HepG2 (cell line): ENCODE results near the gene PTCRA. TPM values are rescaled to one million over a fixed set of nuclear protein-coding genes. Genes with fewer than 3 reads are reported as not detected.
A peak's percentile ranks its signal among the peaks of the same experiment; 100 is the strongest.

ENCODE experiments used
- AKAP8 ChIP-seq: sonication (generic); formaldehyde crosslinking; IDR thresholded peaks from 2 replicates; pipeline ENCODE4 v1.5.1; 2020; ENCODE audit warnings: mild to moderate bottlenecking, missing genetic modification reagents
- ARNT2 ChIP-seq: sonication (generic); formaldehyde crosslinking; IDR thresholded peaks from 2 replicates; pipeline ENCODE4 v1.8.0; 2022; ENCODE audit warnings: mild to moderate bottlenecking, low read depth, missing genetic modification reagents, moderate library complexity
- CBX2 ChIP-seq, 2 experiments: fragments of 200-600 bp in 1 of 2; sonication (generic); formaldehyde crosslinking in 1 of 2; IDR thresholded peaks; 2 replicates each; pipeline versions ENCODE4 v1.7.0 to v1.8.1; 2018 to 2022; ENCODE audit warnings: low read depth in 2 of 2, low read length in 1 of 2, mild to moderate bottlenecking in 1 of 2, missing genetic modification reagents in 1 of 2
- CBX5 ChIP-seq: sonication (generic); formaldehyde crosslinking; IDR thresholded peaks from 2 replicates; pipeline ENCODE4 v1.4.0; 2020; ENCODE audit warnings: missing genetic modification reagents, borderline replicate concordance
- DNMT1 ChIP-seq: sonication (generic); formaldehyde crosslinking; IDR thresholded peaks from 2 replicates; pipeline ENCODE4 v1.5.1; 2020; ENCODE audit warnings: mild to moderate bottlenecking, missing genetic modification reagents
- E2F1 ChIP-seq: sonication (generic); formaldehyde crosslinking; IDR thresholded peaks from 2 replicates; pipeline ENCODE4 v1.5.0; 2020; ENCODE audit warnings: missing genetic modification reagents
- GATAD2A ChIP-seq: IDR thresholded peaks from 2 replicates; pipeline ENCODE4 v1.6.1; 2016
- HES4 ChIP-seq: sonication (generic); formaldehyde crosslinking; IDR thresholded peaks from 2 replicates; pipeline ENCODE4 v1.9.0; 2021; ENCODE audit warnings: mild to moderate bottlenecking, missing genetic modification reagents, borderline replicate concordance
- IKZF1 ChIP-seq: fragments of 450-650 bp; IDR thresholded peaks from 2 replicates; pipeline ENCODE4 v1.7.1; 2016
- JUNB ChIP-seq: sonication (generic); formaldehyde crosslinking; IDR thresholded peaks from 2 replicates; pipeline ENCODE4 v1.8.0; 2022; ENCODE audit warnings: missing genetic modification reagents, mild to moderate bottlenecking, borderline replicate concordance
- KDM5A ChIP-seq: fragments of 200-600 bp; sonication (generic); IDR thresholded peaks from 2 replicates; pipeline ENCODE4 v1.7.0; 2018; ENCODE audit warnings: antibody characterized with exemption, mild to moderate bottlenecking, low read length, borderline replicate concordance
- KLF6 ChIP-seq: IDR thresholded peaks from 2 replicates; pipeline ENCODE4 v1.8.0; 2016; ENCODE audit warnings: missing biosample characterization, missing genetic modification reagents
- MYNN ChIP-seq: sonication (generic); formaldehyde crosslinking; IDR thresholded peaks from 2 replicates; pipeline ENCODE4 v1.4.0; 2020; ENCODE audit warnings: mild to moderate bottlenecking, low read depth, missing genetic modification reagents
- PAWR ChIP-seq: sonication (generic); formaldehyde crosslinking; IDR thresholded peaks from 2 replicates; pipeline ENCODE4 v1.4.0; 2020; ENCODE audit warnings: missing genetic modification reagents, mild to moderate bottlenecking, borderline replicate concordance
- PCBP1 ChIP-seq: fragments of 200-400 bp; formaldehyde crosslinking; IDR thresholded peaks from 2 replicates; pipeline ENCODE4 v1.6.1; 2017; ENCODE audit warnings: mild to moderate bottlenecking, low read depth, low read length, borderline replicate concordance
- SALL2 ChIP-seq: sonication (generic); formaldehyde crosslinking; IDR thresholded peaks from 2 replicates; pipeline ENCODE4 v1.8.1; 2023; ENCODE audit warnings: mild to moderate bottlenecking, missing genetic modification reagents, inconsistent platforms
- SIX4 ChIP-seq: sonication (generic); formaldehyde crosslinking; IDR thresholded peaks from 2 replicates; pipeline ENCODE4 v1.4.0; 2020; ENCODE audit warnings: missing genetic modification reagents
- SRF ChIP-seq: IDR thresholded peaks from 2 replicates; pipeline ENCODE4 v1.6.1; 2011; ENCODE audit warnings: mild to moderate bottlenecking, low read depth, low read length, moderate library complexity
- TOE1 ChIP-seq: sonication (generic); formaldehyde crosslinking; IDR thresholded peaks from 2 replicates; pipeline ENCODE4 v1.4.0; 2020; ENCODE audit warnings: mild to moderate bottlenecking, missing genetic modification reagents
- YEATS4 ChIP-seq: sonication (generic); formaldehyde crosslinking; IDR thresholded peaks from 2 replicates; pipeline ENCODE4 v1.4.0; 2020; ENCODE audit warnings: missing genetic modification reagents, borderline replicate concordance
- ZEB1 ChIP-seq: IDR thresholded peaks from 2 replicates; pipeline ENCODE4 v1.6.1; 2012; ENCODE audit warnings: mild to moderate bottlenecking, low read depth, inconsistent platforms; ENCODE audit not compliant: insufficient replicate concordance
- ZNF350 ChIP-seq: sonication (generic); formaldehyde crosslinking; IDR thresholded peaks from 2 replicates; pipeline ENCODE4 v1.4.0; 2020; ENCODE audit warnings: mild to moderate bottlenecking, low read depth, missing genetic modification reagents, borderline replicate concordance
- ZNF670 ChIP-seq: sonication (generic); formaldehyde crosslinking; IDR thresholded peaks from 2 replicates; pipeline ENCODE4 v1.8.0; 2022; ENCODE audit warnings: mild to moderate bottlenecking, missing genetic modification reagents, borderline replicate concordance
- ZNF775 ChIP-seq: sonication (generic); formaldehyde crosslinking; IDR thresholded peaks from 2 replicates; pipeline ENCODE4 v1.4.0; 2020; ENCODE audit warnings: missing genetic modification reagents, mild to moderate bottlenecking, moderate library complexity, borderline replicate concordance
- ZSCAN22 ChIP-seq: sonication (generic); formaldehyde crosslinking; IDR thresholded peaks from 2 replicates; pipeline ENCODE4 v1.4.0; 2020; ENCODE audit warnings: mild to moderate bottlenecking, missing genetic modification reagents
- polyA plus RNA-seq, 8 experiments: library from polyadenylated mRNA; depleted of rRNA in 3 of 8; stranded (reverse) in 7 of 8; unstranded in 1 of 8; fragments of >200 nt; fragmentation: Illumina TruSeq in 4 of 8; extraction: Trizol in 4 of 8; gene quantifications; 2 replicates each; pipeline versions ENCODE4 v1.2.1 to v1.2.3, GENCODE V29; 2011 to 2016; ENCODE audit warnings: low read depth in 4 of 8, missing spikeins in 1 of 8, mixed read lengths in 1 of 8; ENCODE audit not compliant: insufficient read depth in 1 of 8
- total RNA-seq, 5 experiments: library from RNA; depleted of rRNA; stranded (reverse); fragments of >200 nt; fragmentation: Illumina TruSeq; extraction: Trizol; gene quantifications; 2 replicates each; pipeline ENCODE4 v1.2.3, GENCODE V29; 2016; ENCODE audit warnings: low read depth in 1 of 5
- TF ChIP-seq, protein P1 (sequence below): sonication (generic); formaldehyde crosslinking; IDR thresholded peaks from 2 replicates; pipeline ENCODE4 v1.8.1; 2022; ENCODE audit warnings: mild to moderate bottlenecking, missing genetic modification reagents
- TF ChIP-seq, protein P2 (sequence below): sonication (generic); formaldehyde crosslinking; IDR thresholded peaks from 2 replicates; pipeline ENCODE4 v1.5.0; 2020; ENCODE audit warnings: missing genetic modification reagents

Gene PTCRA
- total and polyA plus RNA-seq, 2 of the 13 experiments (the other 11 are each of a cell fraction or from before 2014, with no cell fraction given): not detected

GRCh38 chr6:42960243-42961019 is 44.6 kb downstream of the PTCRA start, which contains the start of gene GNMT (continued):
- TF ChIP-seq MYNN (CRISPR knock-in tag) (no peak), GATAD2A (peak; percentile 62; the same call in 1 of the 2 replicates), JUNB (CRISPR knock-in tag) (no peak), CBX5 (peak; percentile 18; the same call in 1 of the 2 replicates), ARNT2 (CRISPR knock-in tag) (peak; percentile 69; the same call in 1 of the 2 replicates), CBX2 (IDR thresholded peaks at IDR 0.05; ENCODE audit: low read depth, low read length) (no peak), CBX2 (CRISPR knock-in tag; IDR thresholded peaks at IDR 0.05; ENCODE audit: low read depth) (no peak), IKZF1 (no peak), ZEB1 (peak; percentile 91), ZNF350 (CRISPR knock-in tag) (peak; percentile 88), ZNF670 (CRISPR knock-in tag) (no peak), SRF (no peak), SALL2 (CRISPR knock-in tag) (peak; percentile 57; the same call in 1 of the 2 replicates), KLF6 (CRISPR knock-in tag) (0 out of 2 replicates have a peak, but pooled peaks have one; percentile 76), PCBP1 (no peak), PAWR (CRISPR knock-in tag) (no peak), SIX4 (CRISPR knock-in tag) (no peak), YEATS4 (peak; percentile 64; the same call in 1 of the 2 replicates), AKAP8 (CRISPR knock-in tag) (no peak; the same call in 1 of the 2 replicates), ZNF775 (CRISPR knock-in tag) (no peak), ZSCAN22 (CRISPR knock-in tag) (no peak), E2F1 (peak; percentile 77), KDM5A (no peak), DNMT1 (CRISPR knock-in tag) (peak; percentile 20; the same call in 1 of the 2 replicates), TOE1 (CRISPR knock-in tag) (no peak), HES4 (no peak)
- TF ChIP-seq, protein P1, sequence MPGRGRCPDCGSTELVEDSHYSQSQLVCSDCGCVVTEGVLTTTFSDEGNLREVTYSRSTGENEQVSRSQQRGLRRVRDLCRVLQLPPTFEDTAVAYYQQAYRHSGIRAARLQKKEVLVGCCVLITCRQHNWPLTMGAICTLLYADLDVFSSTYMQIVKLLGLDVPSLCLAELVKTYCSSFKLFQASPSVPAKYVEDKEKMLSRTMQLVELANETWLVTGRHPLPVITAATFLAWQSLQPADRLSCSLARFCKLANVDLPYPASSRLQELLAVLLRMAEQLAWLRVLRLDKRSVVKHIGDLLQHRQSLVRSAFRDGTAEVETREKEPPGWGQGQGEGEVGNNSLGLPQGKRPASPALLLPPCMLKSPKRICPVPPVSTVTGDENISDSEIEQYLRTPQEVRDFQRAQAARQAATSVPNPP (CRISPR knock-in tag): peak; percentile 48
- TF ChIP-seq, protein P2, sequence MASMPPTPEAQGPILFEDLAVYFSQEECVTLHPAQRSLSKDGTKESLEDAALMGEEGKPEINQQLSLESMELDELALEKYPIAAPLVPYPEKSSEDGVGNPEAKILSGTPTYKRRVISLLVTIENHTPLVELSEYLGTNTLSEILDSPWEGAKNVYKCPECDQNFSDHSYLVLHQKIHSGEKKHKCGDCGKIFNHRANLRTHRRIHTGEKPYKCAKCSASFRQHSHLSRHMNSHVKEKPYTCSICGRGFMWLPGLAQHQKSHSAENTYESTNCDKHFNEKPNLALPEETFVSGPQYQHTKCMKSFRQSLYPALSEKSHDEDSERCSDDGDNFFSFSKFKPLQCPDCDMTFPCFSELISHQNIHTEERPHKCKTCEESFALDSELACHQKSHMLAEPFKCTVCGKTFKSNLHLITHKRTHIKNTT (CRISPR knock-in tag): no peak
- TF ChIP-seq, all 625 proteins: peak for 262
